Esophagus mucosa (tissue), 1 donor: ENCODE results near the gene VPS35L. TPM values are rescaled to one million over a fixed set of nuclear protein-coding genes. Genes with fewer than 3 reads are reported as not detected.

Experiments
- ATAC-seq: fragments of 200-7000 bp; cut with Tn5 transposase; one replicate; pipeline ENCODE4 v1.9.1; 2020
- total RNA-seq: library from RNA; stranded (reverse); gene quantifications from one replicate; pipeline ENCODE4 v1.2.4, GENCODE V29; 2023
- donor health status: DM: yes; HTN: yes; CAD: no.

VPS35L gene
- total RNA-seq, 1 donor from 2014 or later: 43.2 TPM

- no peak for ATAC-seq
Observed at GRCh38 chr16:19749571-19750080, 194.1 kb downstream of the VPS35L start.

Other genes starting within 250 kb of the VPS35L start
- gene TMC5, start 137.8 kb upstream of the VPS35L start, total RNA-seq: 5.0 TPM
- gene GDE1, start 33.6 kb upstream of the VPS35L start, total RNA-seq: 29.9 TPM
- 6.2 TPM for gene CCP110, start 31.8 kb upstream of the VPS35L start, total RNA-seq
- 15.5 TPM for gene KNOP1, start 162.5 kb downstream of the VPS35L start, total RNA-seq
- 4.7 TPM for gene IQCK, start 162.6 kb downstream of the VPS35L start, total RNA-seq